BLaER1 (cell line): ENCODE measurements around the gene MAGI1.

Source experiments
- H3K27ac ChIP-seq: shearing (Covaris generic); formaldehyde crosslinking; 2 replicates; pipeline ENCODE4 v1.8.1; 2022
- H3K27me3 ChIP-seq: shearing (Covaris generic); formaldehyde crosslinking; 2 replicates; pipeline ENCODE4 v1.8.1; 2022
- H3K36me3 ChIP-seq: shearing (Covaris generic); formaldehyde crosslinking; 2 replicates; pipeline ENCODE4 v1.8.1; 2022
- H3K4me1 ChIP-seq: shearing (Covaris generic); formaldehyde crosslinking; 2 replicates; pipeline ENCODE4 v1.8.1; 2022
- H3K4me2 ChIP-seq: shearing (Covaris generic); formaldehyde crosslinking; 2 replicates; pipeline ENCODE4 v1.8.1; 2022
- H3K4me3 ChIP-seq: shearing (Covaris generic); formaldehyde crosslinking; 2 replicates; pipeline ENCODE4 v1.8.1; 2022
- H3K9ac ChIP-seq: shearing (Covaris generic); formaldehyde crosslinking; 2 replicates; pipeline ENCODE4 v1.8.1; 2022
- H3K9me3 ChIP-seq: shearing (Covaris generic); formaldehyde crosslinking; 2 replicates; pipeline ENCODE4 v1.8.1; 2022
- H4K20me1 ChIP-seq: shearing (Covaris generic); formaldehyde crosslinking; 2 replicates; pipeline ENCODE4 v1.8.1; 2022
- Cebpa-rat ChIP-seq: shearing (Covaris generic); IDR thresholded peaks from 2 replicates; pipeline ENCODE4 v1.8.1; 2022

The MAGI1 gene

DNA sequence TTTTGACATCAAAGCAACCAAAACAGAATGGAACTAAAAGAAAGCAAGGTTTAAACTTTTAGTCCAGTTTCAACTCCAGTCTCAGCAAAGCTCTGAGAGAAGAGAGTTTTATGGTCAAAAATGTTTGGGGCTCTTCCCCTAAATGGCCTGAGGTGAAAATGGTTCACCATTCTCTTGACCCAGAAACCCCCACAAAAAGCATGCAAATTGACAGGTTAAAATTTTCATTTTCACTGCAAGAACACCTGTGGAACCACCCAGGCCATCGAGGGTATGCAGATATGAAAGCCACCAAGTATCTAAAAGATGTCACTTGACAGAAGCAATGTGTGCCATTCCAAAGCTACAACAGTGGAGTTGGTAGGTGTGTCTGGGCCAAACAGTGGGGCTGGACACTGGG is 195.0 kb downstream of the MAGI1 start:
- Histone ChIP-seq H3K27me3 (no peaks in the 10 kb centered on the region), H3K4me1 (no peaks in the 10 kb centered on the region), H3K27ac (no peak overlapping the region), H4K20me1 (no peaks in the 10 kb centered on the region), H3K9ac (no peak overlapping the region), H3K4me2 (no peak overlapping the region), H3K4me3 (no peak overlapping the region), H3K9me3 (peaks cover 8% of the 10 kb centered on the region; the same call in 1 of the 2 replicates), H3K36me3 (no peaks in the 10 kb centered on the region)
- TF ChIP-seq Cebpa-rat, result no peak

DNA sequence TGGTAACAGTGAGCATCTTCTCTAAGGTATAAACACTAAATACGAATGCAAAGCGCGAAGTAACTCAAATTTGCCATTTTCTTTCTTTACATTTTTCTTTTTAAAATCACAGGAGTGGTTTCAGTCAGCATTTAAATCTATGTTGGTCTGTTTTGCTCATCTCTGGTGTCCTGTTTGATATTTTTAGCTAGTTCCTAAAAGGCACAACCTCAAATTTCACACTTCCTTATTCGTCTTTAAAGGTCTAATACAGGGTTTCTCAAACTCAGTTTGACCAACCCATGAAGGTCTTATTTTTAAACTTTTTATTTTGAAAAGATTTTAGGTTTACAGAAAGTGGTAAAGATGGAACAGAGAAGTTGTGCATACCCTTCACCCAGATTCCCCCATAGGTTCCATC is 201.1 kb downstream of the MAGI1 start:
- H3K4me2 ChIP-seq, result peak overlapping the region; percentile 24; the same call in 1 of the 2 replicates
- TF ChIP-seq Cebpa-rat, result no peak

DNA sequence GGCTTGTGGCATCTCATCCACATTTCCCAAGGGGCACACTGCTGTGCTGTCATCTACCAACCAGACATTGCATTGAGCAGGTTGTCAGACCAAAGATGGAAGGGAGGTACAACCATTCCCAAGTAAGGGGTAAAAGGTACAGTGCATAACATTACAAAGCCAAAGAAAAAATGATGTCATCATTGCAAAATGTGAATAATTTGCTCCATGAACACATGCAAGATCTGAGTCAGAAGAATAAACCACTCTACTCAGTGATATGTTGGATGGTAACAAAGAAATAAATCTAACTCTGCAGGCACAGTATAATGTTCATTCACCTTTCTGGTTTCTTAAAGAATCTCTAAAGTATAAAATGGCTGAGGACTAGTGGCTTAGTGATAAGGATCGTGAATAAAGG is 202.7 kb downstream of the MAGI1 start:
- H3K27ac ChIP-seq, result no peak overlapping the region
- H3K9ac ChIP-seq, result no peak overlapping the region
- no peaks in the 10 kb centered on the region for H4K20me1 ChIP-seq
- H3K4me2 ChIP-seq, result no peak overlapping the region
- no peak overlapping the region for H3K4me3 ChIP-seq
- no peaks in the 10 kb centered on the region for H3K27me3 ChIP-seq
- H3K36me3 ChIP-seq, result no peaks in the 10 kb centered on the region
- no peaks in the 10 kb centered on the region for H3K9me3 ChIP-seq
- H3K4me1 ChIP-seq, result peaks cover 10% of the 10 kb centered on the region
- no peak for TF ChIP-seq Cebpa-rat

More for the DNA sequence above, 201.1 kb downstream of the MAGI1 start:
- H3K4me3 ChIP-seq, result no peak overlapping the region
- no peak overlapping the region for H3K9ac ChIP-seq
- no peak overlapping the region for H3K27ac ChIP-seq
- H3K36me3 ChIP-seq, result no peaks in the 10 kb centered on the region
- H3K9me3 ChIP-seq, result peaks cover 3% of the 10 kb centered on the region; the same call in 1 of the 2 replicates
- H3K4me1 ChIP-seq, result peaks cover 10% of the 10 kb centered on the region
- no peaks in the 10 kb centered on the region for H3K27me3 ChIP-seq
- no peaks in the 10 kb centered on the region for H4K20me1 ChIP-seq

DNA sequence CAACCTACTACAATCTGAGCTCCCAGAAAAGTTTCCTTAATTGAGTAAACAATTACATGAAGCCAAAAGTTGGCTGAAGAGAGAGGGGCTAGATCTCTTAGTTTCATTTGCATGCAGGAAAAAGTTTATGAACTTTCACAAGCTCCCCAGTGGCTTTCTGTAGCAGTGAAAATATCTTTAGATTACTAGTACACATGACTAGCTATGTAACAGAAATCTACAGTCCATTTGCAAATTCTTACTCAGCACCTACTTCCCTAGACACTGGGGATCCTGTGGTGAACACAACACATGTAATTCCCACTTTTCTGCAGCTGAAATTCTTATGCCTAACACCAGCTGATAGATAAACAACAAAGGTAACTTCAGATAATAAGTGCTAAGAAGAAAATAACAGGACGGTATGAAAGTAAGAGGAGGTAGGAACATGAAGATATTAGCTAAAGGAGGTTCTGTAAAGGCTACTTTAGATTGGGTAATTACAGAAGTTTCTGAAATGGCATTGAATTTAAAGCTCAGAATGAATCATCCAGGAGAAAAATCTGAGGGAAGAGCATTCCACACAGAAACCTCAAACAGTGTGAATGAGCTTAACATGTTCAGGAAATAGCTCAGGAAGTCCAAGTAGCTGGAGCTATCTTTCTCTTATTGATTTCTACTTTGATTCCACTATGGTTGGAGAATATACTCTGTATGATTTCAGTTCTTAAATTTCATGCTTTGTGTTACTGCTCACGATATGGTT is 204.8 kb downstream of the MAGI1 start:
- Histone ChIP-seq H3K4me1 (peaks cover 10% of the 10 kb centered on the region), H3K27me3 (no peaks in the 10 kb centered on the region), H3K27ac (no peak overlapping the region), H3K36me3 (no peaks in the 10 kb centered on the region), H3K4me2 (no peak overlapping the region), H3K4me3 (no peak overlapping the region), H3K9me3 (no peaks in the 10 kb centered on the region), H4K20me1 (no peaks in the 10 kb centered on the region), H3K9ac (no peak overlapping the region)
- no peak for TF ChIP-seq Cebpa-rat

DNA sequence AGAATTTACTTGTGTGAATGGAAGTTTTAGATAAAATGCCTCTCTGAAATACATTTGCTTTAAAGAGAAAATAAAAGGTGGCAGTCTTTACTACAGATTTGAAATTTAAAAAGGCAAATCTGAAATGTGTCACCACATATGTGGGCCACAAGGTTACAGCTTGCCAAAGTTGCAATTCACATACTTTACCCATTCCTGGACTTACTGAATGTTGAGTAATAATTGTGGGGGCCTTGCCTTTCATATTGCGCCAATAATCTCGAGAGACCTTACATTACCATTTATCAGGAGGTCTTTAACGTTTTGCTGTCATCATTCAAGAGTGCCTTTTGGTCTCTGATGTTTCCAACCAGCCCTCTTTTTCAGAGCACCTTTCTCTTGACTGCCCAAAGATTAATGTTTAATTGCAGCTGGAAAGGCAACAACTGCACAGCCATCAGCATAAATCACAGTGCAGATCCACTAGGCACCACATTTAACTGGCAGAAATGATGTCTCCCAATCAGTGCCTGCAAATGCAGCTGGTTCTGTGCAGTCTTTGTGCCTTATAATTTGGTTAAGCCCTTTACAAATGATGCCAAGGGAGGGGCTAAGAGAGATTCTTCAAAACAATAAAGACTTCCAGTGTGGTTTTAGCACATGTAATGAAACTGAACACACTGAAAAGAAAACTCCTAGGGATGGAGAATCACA is 206.8 kb downstream of the MAGI1 start:
- Histone ChIP-seq H3K27ac (no peak overlapping the region), H4K20me1 (no peaks in the 10 kb centered on the region), H3K27me3 (no peaks in the 10 kb centered on the region), H3K9me3 (no peaks in the 10 kb centered on the region), H3K4me3 (no peak overlapping the region), H3K4me2 (no peak overlapping the region), H3K36me3 (no peaks in the 10 kb centered on the region), H3K4me1 (no peaks in the 10 kb centered on the region), H3K9ac (no peak overlapping the region)
- no peak for TF ChIP-seq Cebpa-rat

DNA sequence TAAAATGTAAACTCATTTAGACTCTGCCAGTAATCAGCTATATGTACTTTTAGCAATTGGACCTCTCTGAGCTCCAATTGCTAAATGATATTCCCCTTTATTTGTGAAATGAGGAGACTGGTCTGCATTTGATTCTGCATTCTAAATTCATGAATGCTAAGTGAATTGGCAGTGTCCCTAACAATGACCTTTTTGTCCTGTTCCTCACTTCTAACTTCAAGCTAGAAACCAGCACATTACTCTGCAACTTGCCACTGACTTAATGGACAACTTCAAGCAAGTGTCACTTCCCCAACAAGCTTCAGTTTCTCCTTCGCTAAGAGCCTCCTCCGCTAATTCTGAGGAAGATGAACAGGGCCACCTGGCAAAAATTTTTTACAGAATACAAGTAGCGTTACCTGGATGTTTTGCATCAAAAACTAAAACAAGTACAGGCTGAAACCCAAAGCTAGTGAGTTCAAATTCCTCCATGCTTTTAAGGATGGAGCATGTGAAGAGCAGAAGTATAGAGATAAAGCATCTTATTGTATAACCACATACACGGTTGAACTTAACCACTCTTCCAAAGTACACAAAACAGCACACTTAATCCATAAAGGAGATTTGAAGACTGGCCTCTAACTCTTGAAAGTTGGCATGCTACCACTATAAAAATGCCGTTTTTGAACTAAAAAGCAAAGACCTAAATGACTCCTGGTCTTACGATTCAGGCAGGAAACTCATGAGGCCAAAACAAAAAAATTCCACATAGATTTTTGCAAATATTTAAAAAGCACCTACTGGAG is 207.6 kb downstream of the MAGI1 start:
- Histone ChIP-seq H3K4me1 (no peaks in the 10 kb centered on the region), H3K9me3 (no peaks in the 10 kb centered on the region), H3K27me3 (no peaks in the 10 kb centered on the region), H3K9ac (no peak overlapping the region), H3K4me2 (no peak overlapping the region), H3K36me3 (no peaks in the 10 kb centered on the region), H4K20me1 (no peaks in the 10 kb centered on the region), H3K27ac (no peak overlapping the region), H3K4me3 (no peak overlapping the region)
- no peak for TF ChIP-seq Cebpa-rat

DNA sequence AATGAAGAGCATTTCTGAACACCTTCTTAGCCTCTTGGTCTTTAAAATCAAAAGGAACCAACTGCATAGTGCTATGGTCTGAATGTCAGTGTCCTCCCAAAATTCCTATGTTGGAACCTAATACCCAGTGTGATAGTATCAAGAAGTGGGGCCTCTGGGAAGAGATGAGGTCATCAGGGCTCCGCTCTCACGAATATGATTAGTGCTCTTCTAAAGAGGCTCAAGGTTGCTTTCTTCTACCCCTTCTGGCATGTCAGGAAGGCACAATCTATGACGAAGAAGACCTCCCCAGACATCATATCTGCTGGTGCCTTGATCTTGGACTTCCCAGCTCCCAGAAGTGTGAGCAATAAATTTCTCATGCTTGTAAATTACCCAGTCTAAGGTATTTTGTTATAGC is 209.5 kb downstream of the MAGI1 start:
- Histone ChIP-seq H3K4me1 (no peaks in the 10 kb centered on the region), H3K4me2 (no peak overlapping the region), H3K9ac (no peak overlapping the region), H4K20me1 (no peaks in the 10 kb centered on the region), H3K27ac (no peak overlapping the region), H3K9me3 (no peaks in the 10 kb centered on the region), H3K4me3 (no peak overlapping the region), H3K27me3 (no peaks in the 10 kb centered on the region), H3K36me3 (no peaks in the 10 kb centered on the region)
- TF ChIP-seq Cebpa-rat, result no peak

DNA sequence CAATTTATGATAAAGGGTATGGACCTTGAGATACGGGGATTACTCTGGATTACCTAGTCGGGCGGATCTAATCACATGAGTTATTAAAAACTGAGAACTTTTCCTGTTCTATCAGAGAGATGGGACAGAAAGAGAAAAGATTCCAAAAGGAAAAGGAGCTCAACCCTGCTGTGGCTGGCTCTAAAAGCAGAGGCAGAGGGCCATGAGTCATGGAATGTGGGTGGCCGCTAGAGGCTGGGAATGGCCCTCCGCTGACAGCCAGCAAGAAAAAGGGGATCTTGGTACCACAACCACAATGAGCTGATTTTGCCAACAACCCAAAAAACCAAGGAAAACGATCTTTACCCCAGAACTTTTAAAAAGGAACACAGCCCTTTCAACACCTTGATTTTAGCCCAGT is 210.0 kb downstream of the MAGI1 start:
- Histone ChIP-seq H3K4me2 (no peak overlapping the region), H3K4me3 (no peak overlapping the region), H3K9ac (no peak overlapping the region), H3K9me3 (no peaks in the 10 kb centered on the region), H4K20me1 (no peaks in the 10 kb centered on the region), H3K27me3 (no peaks in the 10 kb centered on the region), H3K27ac (no peak overlapping the region), H3K4me1 (no peaks in the 10 kb centered on the region), H3K36me3 (no peaks in the 10 kb centered on the region)
- no peak for TF ChIP-seq Cebpa-rat

DNA sequence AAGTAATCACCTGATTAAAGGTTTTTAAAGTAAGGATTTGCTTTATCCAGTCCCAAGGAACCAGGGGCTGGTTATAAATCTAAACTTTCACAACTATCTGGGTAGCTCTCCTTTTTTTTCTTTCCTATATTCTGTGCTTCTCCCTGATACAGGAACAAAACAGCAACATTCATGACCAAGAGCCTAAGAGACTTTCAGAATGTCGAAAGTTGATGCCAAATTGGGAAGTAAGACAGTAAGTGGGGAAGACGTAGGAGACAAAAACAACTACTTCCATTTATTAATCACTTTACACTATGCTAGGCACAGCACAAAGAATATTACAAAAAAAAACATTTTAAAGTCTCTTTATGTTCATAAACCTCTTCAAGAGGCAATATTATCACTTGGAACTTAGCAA is 211.6 kb downstream of the MAGI1 start:
- Histone ChIP-seq H3K27ac (no peak overlapping the region), H3K4me1 (no peaks in the 10 kb centered on the region), H3K9ac (no peak overlapping the region)

DNA sequence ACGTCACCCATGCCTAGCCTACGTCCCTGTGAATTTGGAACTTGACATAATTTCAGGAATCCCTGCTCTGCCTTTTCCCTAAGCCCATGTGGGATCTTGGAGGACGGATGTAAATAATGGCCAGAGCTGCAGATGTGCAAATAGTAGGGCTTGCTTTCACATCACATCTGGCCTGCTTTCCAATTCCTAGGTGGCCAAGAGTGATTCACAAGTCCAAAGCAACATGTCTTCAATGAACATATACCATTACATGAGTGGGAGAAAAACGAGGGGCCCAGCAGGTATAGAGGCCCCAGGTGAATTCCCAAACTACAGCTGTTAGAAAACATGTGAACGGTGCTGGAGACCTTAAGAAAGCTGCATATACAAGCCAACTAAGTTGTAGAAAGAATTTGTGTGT is 214.6 kb downstream of the MAGI1 start:
- H4K20me1 ChIP-seq, result no peaks in the 10 kb centered on the region
- no peaks in the 10 kb centered on the region for H3K36me3 ChIP-seq
- no peak for TF ChIP-seq Cebpa-rat
- H3K4me2 ChIP-seq, result no peak overlapping the region
- H3K9me3 ChIP-seq, result no peaks in the 10 kb centered on the region
- no peak overlapping the region for H3K4me3 ChIP-seq
- no peaks in the 10 kb centered on the region for H3K27me3 ChIP-seq
- H3K27ac ChIP-seq, result no peak overlapping the region
- no peaks in the 10 kb centered on the region for H3K4me1 ChIP-seq
- H3K9ac ChIP-seq, result no peak overlapping the region

More for the DNA sequence above, 211.6 kb downstream of the MAGI1 start:
- TF ChIP-seq Cebpa-rat, result no peak
- Histone ChIP-seq H3K4me3 (no peak overlapping the region), H3K4me2 (no peak overlapping the region), H3K9me3 (no peaks in the 10 kb centered on the region), H3K36me3 (no peaks in the 10 kb centered on the region), H3K27me3 (no peaks in the 10 kb centered on the region), H4K20me1 (no peaks in the 10 kb centered on the region)
